GM12891 (cell line): Measurements from ENCODE around the gene RNU5B-1.

ENCODE experiments used
- POLR2A ChIP-seq: IDR thresholded peaks from 2 replicates; pipeline ENCODE4 v1.6.1; 2011; ENCODE audit warnings: low read depth, low read length, control low read depth
- SPI1 ChIP-seq: IDR thresholded peaks from 2 replicates; pipeline ENCODE4 v1.6.1; 2011; ENCODE audit warnings: low read depth, low read length, control low read depth

DNA sequence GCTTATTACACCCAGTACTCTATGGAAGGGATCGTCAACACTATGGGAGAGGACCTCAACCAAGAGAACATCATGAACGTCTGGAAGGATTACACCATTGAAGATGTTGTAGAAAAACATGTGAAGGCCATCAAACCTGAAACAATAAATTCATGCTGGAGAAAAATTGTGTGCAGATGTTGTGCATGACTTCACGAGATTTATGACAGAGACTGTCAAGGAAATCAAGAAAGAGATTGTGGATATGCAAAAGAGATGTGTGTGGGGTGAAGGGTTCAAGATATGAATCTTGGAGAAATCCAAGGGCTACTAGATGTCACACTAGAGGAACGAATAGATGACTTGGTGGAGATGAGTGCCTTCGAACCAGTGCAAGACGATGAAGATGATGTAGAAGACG lies 14.2 kb upstream of the RNU5B-1 start:
- TF ChIP-seq SPI1: no peak
- TF ChIP-seq POLR2A: no peak
